Astrocyte of the cerebellum (primary cell): ENCODE results near the gene RNF224.

Experiments used
- DNase-seq: peaks from one replicate; pipeline ENCODE4 v3.0.0-alpha.2; 2011; ENCODE audit warnings: low read depth
- H3K4me3 ChIP-seq: 2 replicates; pipeline ENCODE4 v1.5.1; 2011; ENCODE audit warnings: mild to moderate bottlenecking, low read depth, low read length, moderate library complexity
- in situ Hi-C: cut with HindIII; loops from 2 replicates; pipeline ENCODE4 v1.10.0; 2017; ENCODE audit warnings: low sequenced_read_pairs
- TF ChIP-seq, protein P1 (sequence below): IDR thresholded peaks from 2 replicates; pipeline ENCODE4 v1.5.1; 2012; ENCODE audit warnings: low read length, low read depth, moderate library complexity, mild to moderate bottlenecking; ENCODE audit errors: missing control alignments

The RNF224 gene

DNA sequence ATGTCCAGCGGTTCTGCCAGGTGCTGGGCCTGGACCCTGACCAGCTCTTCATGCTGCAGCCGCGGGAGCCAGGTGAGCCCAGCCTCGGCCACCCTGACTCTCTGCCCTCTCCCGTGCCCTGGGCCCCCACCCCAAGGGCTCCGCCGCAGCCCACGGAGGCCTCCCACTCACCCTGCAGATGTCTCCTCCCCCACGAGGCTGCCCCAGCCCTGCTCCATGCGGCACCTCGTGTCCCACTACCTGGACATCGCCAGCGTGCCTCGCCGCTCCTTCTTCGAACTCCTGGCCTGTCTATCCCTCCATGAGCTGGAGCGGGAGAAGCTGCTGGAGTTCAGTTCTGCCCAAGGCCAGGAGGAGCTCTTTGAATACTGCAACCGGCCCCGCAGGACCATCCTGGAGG lies 12.7 kb upstream of the RNF224 start:
- no peak for DNase-seq
- in situ Hi-C loops: no loop called here
- TF ChIP-seq, protein P1, sequence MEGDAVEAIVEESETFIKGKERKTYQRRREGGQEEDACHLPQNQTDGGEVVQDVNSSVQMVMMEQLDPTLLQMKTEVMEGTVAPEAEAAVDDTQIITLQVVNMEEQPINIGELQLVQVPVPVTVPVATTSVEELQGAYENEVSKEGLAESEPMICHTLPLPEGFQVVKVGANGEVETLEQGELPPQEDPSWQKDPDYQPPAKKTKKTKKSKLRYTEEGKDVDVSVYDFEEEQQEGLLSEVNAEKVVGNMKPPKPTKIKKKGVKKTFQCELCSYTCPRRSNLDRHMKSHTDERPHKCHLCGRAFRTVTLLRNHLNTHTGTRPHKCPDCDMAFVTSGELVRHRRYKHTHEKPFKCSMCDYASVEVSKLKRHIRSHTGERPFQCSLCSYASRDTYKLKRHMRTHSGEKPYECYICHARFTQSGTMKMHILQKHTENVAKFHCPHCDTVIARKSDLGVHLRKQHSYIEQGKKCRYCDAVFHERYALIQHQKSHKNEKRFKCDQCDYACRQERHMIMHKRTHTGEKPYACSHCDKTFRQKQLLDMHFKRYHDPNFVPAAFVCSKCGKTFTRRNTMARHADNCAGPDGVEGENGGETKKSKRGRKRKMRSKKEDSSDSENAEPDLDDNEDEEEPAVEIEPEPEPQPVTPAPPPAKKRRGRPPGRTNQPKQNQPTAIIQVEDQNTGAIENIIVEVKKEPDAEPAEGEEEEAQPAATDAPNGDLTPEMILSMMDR: no peak
- H3K4me3 ChIP-seq: no peak overlapping the region

DNA sequence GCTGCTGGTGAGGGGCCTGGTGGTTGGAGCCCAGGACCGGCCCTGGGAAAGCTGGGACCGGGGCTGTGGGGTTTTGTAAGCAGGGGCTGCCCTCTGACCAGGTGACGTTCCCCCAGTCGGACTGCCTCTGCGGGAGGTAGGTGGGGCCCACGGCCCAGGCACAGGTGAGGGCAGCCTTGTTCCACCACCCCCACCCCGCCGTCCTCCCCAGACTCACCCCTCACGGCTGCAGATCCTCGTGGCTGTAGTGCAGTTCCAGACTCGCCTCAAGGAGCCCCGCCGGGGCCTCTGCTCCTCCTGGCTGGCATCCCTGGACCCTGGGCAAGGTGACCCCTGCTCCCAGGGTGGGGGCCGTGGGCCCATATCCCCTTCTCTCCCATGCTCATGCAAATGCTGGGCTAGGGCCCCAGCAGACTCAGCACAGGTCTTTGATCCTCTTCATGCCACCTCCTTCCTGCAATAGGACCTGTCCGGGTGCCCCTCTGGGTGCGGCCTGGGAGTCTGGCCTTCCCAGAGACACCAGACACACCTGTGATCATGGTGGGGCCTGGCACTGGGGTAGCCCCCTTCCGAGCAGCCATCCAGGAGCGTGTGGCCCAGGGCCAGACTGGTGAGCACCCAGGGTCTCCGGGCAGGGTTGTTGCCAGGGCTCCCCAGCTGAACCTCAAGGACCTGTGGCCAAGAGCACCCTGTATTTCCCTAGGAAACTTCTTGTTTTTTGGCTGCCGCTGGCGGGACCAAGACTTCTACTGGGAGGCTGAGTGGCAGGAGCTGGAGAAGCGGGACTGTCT lies 11.9 kb upstream of the RNF224 start:
- in situ Hi-C loops: no loop called here

DNA sequence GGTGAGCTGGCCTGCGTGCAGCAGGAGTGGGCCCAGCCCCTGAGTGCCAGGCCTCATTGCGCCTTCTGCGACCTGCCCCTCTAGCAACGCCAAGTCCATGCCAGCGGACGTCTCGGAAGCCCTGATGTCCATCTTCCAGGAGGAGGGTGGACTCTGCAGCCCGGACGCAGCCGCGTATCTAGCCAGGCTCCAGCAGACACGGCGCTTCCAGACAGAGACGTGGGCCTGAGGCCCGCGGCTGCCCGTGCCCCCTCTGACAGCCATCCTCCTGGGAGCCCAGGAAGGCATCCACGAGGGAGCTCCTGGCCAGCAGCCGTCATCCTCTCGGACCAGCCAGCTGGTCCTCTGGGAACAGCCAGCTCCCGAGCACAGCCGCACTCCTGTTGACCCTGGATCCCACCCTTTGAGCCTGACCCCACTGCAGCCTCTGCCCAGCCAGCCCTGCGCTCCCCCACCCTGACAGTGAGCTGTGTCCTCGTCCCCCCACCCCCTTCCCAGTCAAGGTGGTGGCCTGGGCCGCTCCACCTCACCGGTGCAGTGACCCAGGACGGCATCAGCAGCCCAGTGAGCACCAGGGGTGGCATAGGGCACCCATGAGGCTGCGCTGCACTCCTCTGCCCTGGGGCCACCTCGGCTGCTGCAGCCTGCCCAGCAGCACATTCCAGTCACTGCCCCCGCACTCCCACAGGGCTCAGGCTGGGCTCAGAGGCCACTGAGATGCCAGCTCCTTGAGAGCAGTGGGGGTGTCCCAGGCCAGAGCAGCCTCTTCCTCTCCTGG lies 10.9 kb upstream of the RNF224 start:
- in situ Hi-C loops: no loop called here
- no peak for DNase-seq
- TF ChIP-seq, protein P1: no peak

More for the DNA sequence above, 11.9 kb upstream of the RNF224 start:
- no peak overlapping the region for H3K4me3 ChIP-seq
- TF ChIP-seq, protein P1: no peak
- no peak for DNase-seq

DNA sequence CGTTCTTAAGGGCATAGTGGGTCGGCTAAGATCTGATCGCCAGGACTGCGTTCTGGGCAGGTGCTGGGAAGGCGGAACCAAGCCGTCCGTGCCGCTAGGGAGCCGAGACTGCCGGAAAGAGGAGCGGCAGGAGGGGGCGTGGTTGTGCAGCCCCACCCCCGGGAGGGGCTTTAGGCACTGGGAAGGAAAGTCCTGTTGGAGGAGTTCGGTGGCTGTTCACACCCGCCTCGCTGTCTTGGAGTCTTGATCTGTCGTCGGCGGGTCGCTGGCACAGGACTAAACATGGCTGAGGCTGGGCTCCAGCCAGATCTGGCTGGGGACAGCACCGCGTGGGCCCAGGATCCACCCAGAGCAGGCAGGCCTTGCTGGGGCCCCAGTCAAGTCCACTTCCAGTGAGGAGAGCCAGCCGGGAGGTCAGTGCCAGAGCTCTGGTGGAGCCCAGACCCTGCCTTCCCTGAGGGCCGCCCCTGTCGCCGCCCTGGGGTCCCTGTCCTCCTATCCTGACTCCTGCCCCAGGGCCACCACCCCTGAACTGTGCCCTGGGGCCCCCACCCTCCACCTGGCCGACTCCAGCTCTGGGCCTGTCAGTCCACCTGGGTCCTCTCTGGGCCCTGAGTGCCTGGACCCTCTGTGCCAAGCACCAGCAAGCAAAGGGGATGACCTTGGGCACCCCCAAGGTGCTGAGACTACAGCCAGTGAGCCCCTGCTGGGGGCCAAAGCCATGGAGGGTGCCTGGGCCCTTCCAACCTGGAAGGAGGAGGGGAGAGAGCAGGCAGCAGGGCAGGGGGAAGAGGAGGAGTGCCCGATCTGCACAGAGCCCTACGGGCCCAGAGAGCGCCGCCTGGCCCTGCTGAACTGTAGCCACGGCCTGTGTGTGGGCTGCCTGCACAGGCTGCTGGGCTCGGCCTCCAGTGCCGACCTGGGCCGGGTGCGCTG lies 9.8 kb upstream of the RNF224 start:
- DNase-seq: no peak
- TF ChIP-seq, protein P1: no peak
- H3K4me3 ChIP-seq: no peak overlapping the region
- in situ Hi-C loops: no loop called here

More for the DNA sequence above, 10.9 kb upstream of the RNF224 start:
- no peak overlapping the region for H3K4me3 ChIP-seq

DNA sequence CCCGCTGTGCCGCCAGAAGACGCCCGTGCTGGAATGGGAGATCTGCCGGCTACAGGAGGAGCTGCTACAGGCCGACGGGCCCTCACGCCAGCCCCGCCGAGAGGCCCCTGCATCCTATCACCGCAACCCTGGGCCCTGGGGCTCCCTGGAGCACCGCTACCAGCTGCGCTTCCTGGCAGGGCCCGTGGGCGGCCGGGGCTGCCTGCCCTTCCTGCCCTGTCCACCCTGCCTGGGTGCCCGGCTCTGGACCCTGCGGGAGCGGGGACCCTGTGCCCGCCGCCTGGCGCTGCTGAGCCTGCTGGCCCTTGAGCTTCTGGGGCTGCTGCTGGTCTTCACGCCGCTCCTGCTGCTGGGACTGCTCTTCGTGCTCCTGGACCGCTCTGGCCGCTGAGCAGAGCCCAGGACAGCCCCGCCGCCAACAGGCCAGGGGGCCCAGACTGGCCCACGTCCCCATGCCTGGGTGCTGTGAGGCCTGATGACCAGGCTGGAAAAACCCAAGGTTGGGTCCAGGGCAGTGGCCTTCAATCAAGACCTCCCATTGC lies 9.0 kb upstream of the RNF224 start:
- H3K4me3 ChIP-seq: no peak overlapping the region
- in situ Hi-C loops: no loop called here
- no peak for DNase-seq
- TF ChIP-seq, protein P1: no peak
